HepG2 (cell line): ENCODE measurements around the gene TRAPPC4. TPM values are rescaled to one million over a fixed set of nuclear protein-coding genes. Genes with fewer than 3 reads are reported as not detected.

Experiments used
- CSRNP2 ChIP-seq: sonication (generic); formaldehyde crosslinking; conservative IDR thresholded peaks from 2 replicates; pipeline ENCODE4 v1.8.0; 2022; ENCODE audit warnings: low read depth, missing genetic modification reagents
- GATAD1 ChIP-seq: IDR thresholded peaks from 2 replicates; pipeline ENCODE4 v1.6.1; 2016; ENCODE audit warnings: missing genetic modification reagents, missing compliant biosample characterization
- ISL2 ChIP-seq: sonication (generic); formaldehyde crosslinking; IDR thresholded peaks from 2 replicates; pipeline ENCODE4 v1.5.0; 2020; ENCODE audit warnings: missing genetic modification reagents
- KDM4B ChIP-seq: sonication (generic); formaldehyde crosslinking; IDR thresholded peaks from 2 replicates; pipeline ENCODE4 v1.4.0; 2020; ENCODE audit warnings: missing genetic modification reagents
- MLXIP ChIP-seq: sonication (generic); formaldehyde crosslinking; IDR thresholded peaks from 2 replicates; pipeline ENCODE4 v1.9.0; 2021; ENCODE audit warnings: missing genetic modification reagents, borderline replicate concordance
- NFE2L2 ChIP-seq: fragments of 150-350 bp; IDR thresholded peaks from 2 replicates; pipeline ENCODE4 v1.6.1; 2014; ENCODE audit warnings: low read length
- NONO ChIP-seq, 2 experiments: fragments of 450-650 bp in 1 of 2; sonication (generic) in 1 of 2; formaldehyde crosslinking in 1 of 2; IDR thresholded peaks in 1 of 2; conservative IDR thresholded peaks in 1 of 2; 2 replicates each; pipeline versions ENCODE4 v1.6.1 to v1.8.0; 2017 to 2022; ENCODE audit warnings: mild to moderate bottlenecking in 1 of 2, missing genetic modification reagents in 1 of 2, moderate library complexity in 1 of 2
- POGK ChIP-seq: sonication (generic); formaldehyde crosslinking; conservative IDR thresholded peaks from 2 replicates; pipeline ENCODE4 v1.8.0; 2022; ENCODE audit warnings: mild to moderate bottlenecking, moderate library complexity, missing genetic modification reagents
- PPARG ChIP-seq: conservative IDR thresholded peaks from 2 replicates; pipeline ENCODE4 v1.6.1; 2016; ENCODE audit warnings: missing biosample characterization, missing genetic modification reagents
- RBM22 ChIP-seq: fragments of 200-400 bp; formaldehyde crosslinking; optimal IDR thresholded peaks from 2 replicates; pipeline ENCODE3; 2017; ENCODE audit warnings: mild to moderate bottlenecking, low read length, moderate library complexity
- SMARCC2 ChIP-seq: fragments of 450-650 bp; IDR thresholded peaks from 2 replicates; pipeline ENCODE4 v1.6.1; 2017; ENCODE audit warnings: antibody characterized with exemption, mild to moderate bottlenecking
- SOX5 ChIP-seq: IDR thresholded peaks from 2 replicates; pipeline ENCODE4 v1.6.1; 2016; ENCODE audit warnings: borderline replicate concordance
- YEATS2 ChIP-seq: sonication (generic); formaldehyde crosslinking; IDR thresholded peaks from 2 replicates; pipeline ENCODE4 v1.4.0; 2020; ENCODE audit warnings: missing genetic modification reagents, borderline replicate concordance
- ZFAT ChIP-seq: sonication (generic); formaldehyde crosslinking; conservative IDR thresholded peaks from 2 replicates; pipeline ENCODE4 v1.8.1; 2023; ENCODE audit warnings: missing genetic modification reagents, inconsistent platforms
- ZMYM3 ChIP-seq: sonication (generic); formaldehyde crosslinking; IDR thresholded peaks from 2 replicates; pipeline ENCODE4 v1.5.1; 2020; ENCODE audit warnings: mild to moderate bottlenecking, missing genetic modification reagents
- ZNF367 ChIP-seq: sonication (generic); formaldehyde crosslinking; IDR thresholded peaks from 2 replicates; pipeline ENCODE4 v1.4.0; 2020; ENCODE audit warnings: missing genetic modification reagents, borderline replicate concordance
- ZNF562 ChIP-seq: sonication (generic); formaldehyde crosslinking; IDR thresholded peaks from 2 replicates; pipeline ENCODE4 v1.8.0; 2022; ENCODE audit warnings: missing genetic modification reagents, borderline replicate concordance
- ZNF598 ChIP-seq: sonication (generic); formaldehyde crosslinking; IDR thresholded peaks from 2 replicates; pipeline ENCODE4 v1.5.1; 2020; ENCODE audit warnings: mild to moderate bottlenecking, missing genetic modification reagents, borderline replicate concordance
- ZNF710 ChIP-seq: sonication (generic); formaldehyde crosslinking; IDR thresholded peaks from 2 replicates; pipeline ENCODE4 v1.5.0; 2020; ENCODE audit warnings: mild to moderate bottlenecking, missing genetic modification reagents, borderline replicate concordance
- ZNF737 ChIP-seq: sonication (generic); formaldehyde crosslinking; IDR thresholded peaks from 2 replicates; pipeline ENCODE4 v1.5.0; 2020; ENCODE audit warnings: missing genetic modification reagents, mild to moderate bottlenecking, borderline replicate concordance
- ZNF749 ChIP-seq: sonication (generic); formaldehyde crosslinking; IDR thresholded peaks from 2 replicates; pipeline ENCODE4 v1.8.0; 2022; ENCODE audit warnings: mild to moderate bottlenecking, missing genetic modification reagents, moderate library complexity, borderline replicate concordance
- polyA plus RNA-seq, 8 experiments: library from polyadenylated mRNA; depleted of rRNA in 3 of 8; stranded (reverse) in 7 of 8; unstranded in 1 of 8; fragments of >200 nt; fragmentation: Illumina TruSeq in 4 of 8; extraction: Trizol in 4 of 8; gene quantifications; 2 replicates each; pipeline versions ENCODE4 v1.2.1 to v1.2.3, GENCODE V29; 2011 to 2016; ENCODE audit warnings: low read depth in 4 of 8, missing spikeins in 1 of 8, mixed read lengths in 1 of 8; ENCODE audit not compliant: insufficient read depth in 1 of 8
- total RNA-seq, 5 experiments: library from RNA; depleted of rRNA; stranded (reverse); fragments of >200 nt; fragmentation: Illumina TruSeq; extraction: Trizol; gene quantifications; 2 replicates each; pipeline ENCODE4 v1.2.3, GENCODE V29; 2016; ENCODE audit warnings: low read depth in 1 of 5

Gene TRAPPC4
- total and polyA plus RNA-seq, 2 of the 13 experiments (the other 11 are each of a cell fraction or from before 2014, with no cell fraction given) = 97.4 to 140 TPM

GRCh38 chr11:119057000-119057769, 38.6 kb downstream of the TRAPPC4 start, which contains the start of gene HYOU1 (continued):
- no peak for TF ChIP-seq CSRNP2 (CRISPR knock-in tag)
- no peak for TF ChIP-seq NFE2L2
- no peak; the same call in 1 of the 2 replicates for TF ChIP-seq ZNF710 (CRISPR knock-in tag)
- no peak for TF ChIP-seq ZNF367
- no peak for TF ChIP-seq POGK (CRISPR knock-in tag)
- peak; percentile 48; the same call in 1 of the 2 replicates for TF ChIP-seq YEATS2 (CRISPR knock-in tag)
- TF ChIP-seq SOX5 (CRISPR knock-in tag) = peak; percentile 9; the same call in 1 of the 2 replicates
- 0 out of 2 replicates have a peak, but pooled peaks have one; percentile 41 for TF ChIP-seq PPARG (CRISPR knock-in tag)
- no peak for TF ChIP-seq NONO (IDR thresholded peaks at IDR 0.05)
- TF ChIP-seq NONO (CRISPR knock-in tag; conservative IDR thresholded peaks at IDR 0.05) = peak; percentile 75; the same call in 1 of the 2 replicates
- TF ChIP-seq ZNF737 (CRISPR knock-in tag) = no peak
- no peak for TF ChIP-seq ISL2 (CRISPR knock-in tag)
- TF ChIP-seq GATAD1 (CRISPR knock-in tag) = peak; percentile 81
- no peak for TF ChIP-seq SMARCC2
- peak; percentile 14; the same call in 1 of the 2 replicates for TF ChIP-seq ZNF749 (CRISPR knock-in tag)
- TF ChIP-seq ZFAT (CRISPR knock-in tag) = no peak
- TF ChIP-seq MLXIP = no peak
- no peak for TF ChIP-seq ZMYM3
- TF ChIP-seq ZNF562 = no peak
- no peak for TF ChIP-seq ZNF598
- no peak for TF ChIP-seq RBM22
- no peak for TF ChIP-seq KDM4B (CRISPR knock-in tag)
